Esophagus (tissue), 2 donors: ENCODE results near the gene MYO7B. TPM values are rescaled to one million over a fixed set of nuclear protein-coding genes. Genes with fewer than 3 reads are reported as not detected.

ENCODE experiments used
- H3K27ac ChIP-seq, 2 donors: one replicate each; pipeline ENCODE4 v1.5.1; 2013; ENCODE audit warnings: low read depth in 2 of 2, mild to moderate bottlenecking in 2 of 2, inconsistent platforms in 1 of 2, low read length in 1 of 2, moderate library complexity in 1 of 2
- H3K27me3 ChIP-seq, 2 donors: one replicate each; pipeline ENCODE4 v1.6.1; 2013; ENCODE audit warnings: low read length in 2 of 2, control low read depth in 1 of 2, mild to moderate bottlenecking in 1 of 2; ENCODE audit not compliant: insufficient read depth in 2 of 2, control insufficient read depth in 1 of 2
- H3K36me3 ChIP-seq, 2 donors: one replicate each; pipeline ENCODE4 v1.6.1; 2013; ENCODE audit warnings: low read length in 1 of 2; ENCODE audit not compliant: control insufficient read depth in 2 of 2, insufficient read depth in 2 of 2
- H3K4me1 ChIP-seq, 2 donors: one replicate each; pipeline ENCODE4 v1.6.1; 2013; ENCODE audit warnings: low read length in 1 of 2; ENCODE audit not compliant: control insufficient read depth in 2 of 2, insufficient read depth in 2 of 2
- H3K4me3 ChIP-seq, 2 donors: one replicate each; pipeline ENCODE4 v1.5.1; 2013; ENCODE audit warnings: low read length in 2 of 2, mild to moderate bottlenecking in 2 of 2, low read depth in 1 of 2, moderate library complexity in 1 of 2
- H3K9me3 ChIP-seq, 2 donors: one replicate each; pipeline ENCODE4 v1.6.1; 2013; ENCODE audit warnings: mild to moderate bottlenecking in 2 of 2, low read depth in 1 of 2, low read length in 1 of 2, moderate library complexity in 1 of 2; ENCODE audit not compliant: control insufficient read depth in 2 of 2, insufficient read depth in 1 of 2
- WGBS, 2 donors: extraction: QIAGEN DNeasy Blood & Tissue Kit; methylation state at CpG; one replicate each; pipeline ENCODE4 v1.1.7; 2013; 5-methylcytosine and 5-hydroxymethylcytosine counted together
- polyA plus RNA-seq, 2 donors: library from polyadenylated mRNA; stranded (reverse); fragments of 200-250 nt; gene quantifications; one replicate each; pipeline ENCODE4 v1.2.3, GENCODE V29; 2013
- donor health status: healthy with polysubstance abuse.
- donor health status: Bipolar disorder and iron deficiency.

MYO7B gene
- polyA plus RNA-seq, 2 donors: 0.09 to 0.20 TPM

- Histone ChIP-seq H3K9me3 (no peaks in the 10 kb centered on the region), H3K4me1 (peaks cover 3% of the 10 kb centered on the region in 2 donors)
Measured at GRCh38 chr2:127631997-127632581, 96.6 kb downstream of the MYO7B start.

GRCh38 chr2:127632592-127633489 lies 97.4 kb downstream of the MYO7B start:
- Histone ChIP-seq H3K4me1 (peaks cover 5 to 8% of the 10 kb centered on the region in 2 donors), H3K4me3 (no peak overlapping the region), H3K36me3 (no peaks in the 10 kb centered on the region), H3K27ac (no peak overlapping the region), H3K9me3 (no peaks in the 10 kb centered on the region), H3K27me3 (no peaks in the 10 kb centered on the region)
- 79 to 82% methylated on average over 24 to 25 of the region's 25 CpGs for WGBS, 2 donors

More at GRCh38 chr2:127631997-127632581, 96.6 kb downstream of the MYO7B start:
- H3K27ac ChIP-seq: no peak overlapping the region
- no peaks in the 10 kb centered on the region for H3K36me3 ChIP-seq
- H3K27me3 ChIP-seq: no peaks in the 10 kb centered on the region
- H3K4me3 ChIP-seq: no peak overlapping the region
- 84 to 86% methylated on average over 17 of the region's 17 CpGs for WGBS, 2 donors

GRCh38 chr2:127633556-127634065 lies 98.1 kb downstream of the MYO7B start:
- Histone ChIP-seq H3K4me1 (peaks cover 8 to 13% of the 10 kb centered on the region in 2 donors), H3K9me3 (no peaks in the 10 kb centered on the region), H3K27ac (peak overlapping the region in 1 of 2 donors; percentile 14), H3K36me3 (no peaks in the 10 kb centered on the region), H3K27me3 (no peaks in the 10 kb centered on the region), H3K4me3 (no peak overlapping the region)
- 71 to 73% methylated on average over 9 of the region's 9 CpGs for WGBS, 2 donors

GRCh38 chr2:127634066-127634617 lies 98.7 kb downstream of the MYO7B start:
- 67 to 77% methylated on average over 16 of the region's 16 CpGs for WGBS, 2 donors
- Histone ChIP-seq H3K36me3 (no peaks in the 10 kb centered on the region), H3K4me3 (no peak overlapping the region), H3K4me1 (peaks cover 8 to 13% of the 10 kb centered on the region in 2 donors), H3K27me3 (no peaks in the 10 kb centered on the region), H3K27ac (peak overlapping the region in 1 of 2 donors; percentile 14), H3K9me3 (no peaks in the 10 kb centered on the region)

- H3K9me3 ChIP-seq: no peaks in the 10 kb centered on the region
- no peaks in the 10 kb centered on the region for H3K27me3 ChIP-seq
- no peak overlapping the region for H3K27ac ChIP-seq
- H3K36me3 ChIP-seq: no peaks in the 10 kb centered on the region
- WGBS, 2 donors: 85% methylated on average over 17 of the region's 17 CpGs
- no peak overlapping the region for H3K4me3 ChIP-seq
- H3K4me1 ChIP-seq: peaks cover 12 to 15% of the 10 kb centered on the region in 2 donors
Measured at GRCh38 chr2:127634626-127635379, 99.3 kb downstream of the MYO7B start.

- Histone ChIP-seq H3K4me3 (no peak overlapping the region), H3K27me3 (no peaks in the 10 kb centered on the region), H3K4me1 (peaks cover 15 to 16% of the 10 kb centered on the region in 2 donors), H3K9me3 (no peaks in the 10 kb centered on the region), H3K36me3 (no peaks in the 10 kb centered on the region), H3K27ac (no peak overlapping the region)
- 89 to 93% methylated on average over 19 of the region's 19 CpGs for WGBS, 2 donors
Measured at GRCh38 chr2:127635380-127636237, 100.1 kb downstream of the MYO7B start.

GRCh38 chr2:127636248-127637235 lies 101.1 kb downstream of the MYO7B start:
- Histone ChIP-seq H3K4me1 (peaks cover 15 to 16% of the 10 kb centered on the region in 2 donors), H3K27ac (no peak overlapping the region), H3K36me3 (no peaks in the 10 kb centered on the region), H3K4me3 (no peak overlapping the region), H3K27me3 (no peaks in the 10 kb centered on the region), H3K9me3 (no peaks in the 10 kb centered on the region)
- 87% methylated on average over 31 to 33 of the region's 33 CpGs for WGBS, 2 donors

GRCh38 chr2:127637236-127637630 lies 101.8 kb downstream of the MYO7B start:
- 67 to 73% methylated on average over 13 of the region's 13 CpGs for WGBS, 2 donors
- H3K27ac ChIP-seq: peak overlapping the region; percentile 56 to 63
- no peaks in the 10 kb centered on the region for H3K27me3 ChIP-seq
- H3K9me3 ChIP-seq: no peaks in the 10 kb centered on the region
- H3K4me3 ChIP-seq: no peak overlapping the region
- peaks cover 15 to 16% of the 10 kb centered on the region in 2 donors for H3K4me1 ChIP-seq
- no peaks in the 10 kb centered on the region for H3K36me3 ChIP-seq
